NCI-H2196 (cell line): ENCODE data around the gene GGACT.
"Not testable (repeated sequence)": the region's sequence is repeated elsewhere in the genome, so short reads cannot be mapped to it uniquely, and the experiment has no call there.

Source experiments
- DNase-seq: peaks from one replicate; lab custom pipeline; 2025; ENCODE audit not compliant: unreplicated experiment; lab: John Stamatoyannopoulos, UW

The GGACT gene

DNA sequence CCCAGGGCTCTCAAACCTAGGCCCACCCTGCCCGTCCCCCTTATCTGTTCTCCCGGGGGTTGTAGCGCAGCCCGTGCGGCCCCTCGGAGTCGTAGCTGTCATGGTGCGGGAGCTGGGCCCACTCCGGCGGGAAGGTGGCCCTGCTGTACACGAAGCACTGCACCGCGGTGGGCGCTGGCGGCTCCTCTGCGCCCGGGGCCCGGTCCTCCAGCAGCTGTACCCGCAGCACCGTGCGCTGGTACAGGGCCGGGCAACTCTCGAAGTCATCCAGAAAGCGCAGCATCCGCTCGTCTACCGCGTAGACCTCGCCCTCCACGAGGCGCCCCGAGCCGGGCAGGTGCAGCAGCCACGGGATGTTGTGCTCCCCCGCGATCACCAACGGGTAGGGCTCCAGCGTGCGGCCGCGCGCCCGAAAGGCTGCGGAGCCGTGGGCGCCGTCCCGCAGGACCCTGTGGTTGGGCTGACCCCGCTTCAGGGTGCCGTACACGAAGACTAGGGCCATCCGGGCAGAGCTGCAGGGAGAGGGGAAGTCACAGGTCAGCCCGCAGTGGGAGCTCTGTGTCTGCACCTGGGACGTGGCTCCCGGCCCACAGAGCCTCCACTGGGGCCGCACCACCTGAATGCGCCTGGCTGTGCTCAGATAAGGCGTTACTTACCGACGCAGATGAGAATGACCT, 56.4 kb downstream of the GGACT start:
- no peak for DNase-seq

DNA sequence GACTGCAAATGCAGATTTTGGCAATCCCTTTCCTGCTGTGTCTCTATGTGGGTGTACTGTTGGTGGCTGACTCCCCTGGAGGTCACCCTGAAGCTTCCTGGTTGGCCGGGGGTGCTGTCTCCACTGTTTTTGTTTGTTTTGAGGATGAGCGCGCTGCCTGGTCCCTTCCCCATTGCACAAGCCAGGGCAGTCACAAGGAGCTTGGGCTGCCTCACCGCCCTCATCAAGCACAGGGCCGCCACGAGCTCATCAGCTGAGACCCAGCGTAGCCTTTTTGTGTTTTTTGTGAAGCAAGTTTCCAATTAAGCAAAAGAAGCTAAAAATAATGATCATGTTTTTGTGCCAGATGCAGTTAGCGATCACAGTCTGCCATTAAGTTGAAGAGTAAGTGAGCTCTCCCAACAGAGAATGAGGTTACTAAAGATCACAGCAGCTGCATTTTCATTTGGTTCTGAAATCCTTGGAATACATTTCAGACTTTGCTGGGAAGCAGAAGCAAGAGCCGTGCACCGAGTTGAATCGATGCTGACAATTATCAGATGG, 57.8 kb downstream of the GGACT start:
- DNase-seq = no peak

DNA sequence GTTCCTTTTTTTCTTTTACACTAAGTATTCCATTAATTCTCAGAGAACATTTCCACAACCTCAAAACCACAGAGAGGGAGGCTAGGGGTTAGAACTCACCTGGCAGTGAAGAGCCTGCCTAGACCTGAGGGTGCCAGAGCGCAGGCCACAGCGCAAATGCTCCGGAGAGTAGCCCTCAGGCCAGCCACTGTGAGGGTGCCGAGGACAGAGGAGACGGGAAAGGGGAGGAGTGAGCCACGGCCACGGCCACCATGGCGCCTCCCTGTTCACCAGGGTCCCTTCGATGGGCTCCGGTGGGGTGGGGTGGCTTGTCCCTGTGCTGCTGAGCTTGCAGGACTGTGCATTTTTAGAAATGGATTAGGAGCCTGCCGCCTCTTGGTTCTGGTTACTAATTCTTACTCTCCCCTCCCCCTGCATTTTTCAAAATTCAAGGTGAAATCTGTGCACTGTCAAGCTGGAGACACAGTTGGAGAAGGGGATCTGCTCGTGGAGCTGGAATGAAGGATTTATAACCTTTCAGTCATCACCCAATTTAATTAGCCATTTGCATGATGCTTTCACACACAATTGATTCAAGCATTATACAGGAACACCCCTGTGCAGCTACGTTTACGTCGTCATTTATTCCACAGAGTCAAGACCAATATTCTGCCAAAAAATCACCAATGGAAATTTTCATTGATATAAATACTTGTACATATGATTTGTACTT, 58.8 kb downstream of the GGACT start:
- DNase-seq = no peak

DNA sequence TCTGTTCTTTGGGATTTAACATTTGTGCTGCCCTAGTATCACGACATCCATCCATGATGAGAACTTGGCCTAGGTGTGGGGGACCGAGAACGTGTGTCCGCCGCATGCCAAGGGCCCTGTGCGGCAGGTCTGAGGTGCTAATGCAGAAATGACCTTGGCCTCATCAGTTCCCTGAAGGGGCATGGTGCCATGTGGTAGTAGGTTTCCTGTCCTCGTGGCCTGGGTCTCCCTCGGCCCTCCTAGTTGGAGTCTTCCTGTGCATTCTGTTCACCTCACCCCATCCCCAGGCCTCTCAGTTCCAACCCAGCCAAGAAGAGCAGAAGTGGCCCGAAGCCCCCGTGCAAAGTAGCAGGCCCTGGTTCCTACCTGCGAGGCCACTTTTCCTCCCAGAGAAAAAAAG, 59.8 kb downstream of the GGACT start:
- DNase-seq = no peak

DNA sequence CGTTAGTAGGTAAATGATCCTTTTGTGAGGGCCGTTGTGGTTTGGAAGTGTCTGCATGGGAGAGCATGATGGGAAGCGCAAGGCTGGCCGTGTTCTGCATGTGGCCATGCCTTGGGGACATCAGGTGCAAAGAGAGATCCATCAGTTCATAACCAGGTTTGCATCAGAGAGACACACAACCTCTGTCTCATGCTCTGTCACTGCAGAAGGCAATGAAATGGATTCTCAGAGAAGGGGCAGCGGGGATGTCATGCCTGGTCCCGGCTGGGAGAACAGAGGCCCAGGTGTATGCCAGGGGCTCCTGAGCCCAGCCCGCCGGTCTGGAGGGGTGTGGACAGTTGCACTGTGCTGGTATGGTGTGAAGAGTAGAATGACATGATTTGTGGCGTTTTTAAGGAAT, 60.2 kb downstream of the GGACT start:
- no peak for DNase-seq

DNA sequence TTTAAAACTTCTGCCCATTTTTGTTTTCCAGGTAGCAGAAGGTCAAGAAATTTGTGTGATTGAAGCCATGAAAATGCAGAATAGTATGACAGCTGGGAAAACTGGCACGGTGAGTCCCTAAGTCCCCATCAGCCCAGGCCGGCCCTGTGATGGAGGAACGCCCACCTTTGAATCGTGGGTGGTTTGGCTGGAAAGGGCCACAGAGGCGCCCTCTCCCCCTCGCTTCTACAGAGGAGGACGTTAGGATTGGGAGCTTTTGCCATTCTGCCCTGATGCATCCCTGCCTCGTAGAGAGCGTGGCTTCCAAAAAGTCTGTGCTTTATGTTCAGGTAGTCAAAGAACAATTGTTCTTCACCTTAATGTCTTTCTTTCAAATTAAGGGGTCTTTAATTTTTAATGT, 60.9 kb downstream of the GGACT start:
- no peak for DNase-seq

DNA sequence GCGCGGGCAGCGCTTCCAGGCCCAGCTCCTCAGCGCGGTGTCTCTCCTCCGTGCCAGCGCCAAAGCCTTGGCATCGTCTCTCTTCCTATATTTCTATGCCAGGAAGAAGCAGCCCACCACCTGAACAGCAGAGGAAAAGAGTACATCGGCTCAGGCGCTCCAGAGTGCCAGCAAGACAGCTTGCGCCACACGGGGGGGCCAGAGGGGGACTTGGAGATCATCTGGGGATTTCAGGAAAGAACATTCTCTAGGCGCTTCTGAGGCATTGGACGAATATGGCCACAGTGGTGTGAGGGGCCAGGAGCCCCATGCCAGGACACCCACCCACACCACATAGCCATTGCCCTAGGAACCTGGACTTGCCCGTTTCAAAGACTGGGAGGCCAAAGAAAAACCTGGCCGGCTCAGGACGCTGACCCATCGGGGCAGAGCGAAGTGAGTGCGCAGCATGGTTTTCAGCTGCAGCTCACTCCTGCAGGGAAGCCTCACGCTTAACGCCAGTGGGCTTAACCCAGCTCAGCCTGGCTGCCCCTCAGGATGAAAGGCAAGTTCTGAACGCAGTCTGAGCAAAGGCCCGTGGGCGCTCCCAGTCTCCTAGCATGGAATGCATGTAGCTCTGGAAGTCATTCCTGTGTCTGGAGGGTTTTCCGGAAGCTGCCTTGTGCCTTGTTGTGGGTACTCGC, 62.1 kb downstream of the GGACT start:
- DNase-seq = no peak

DNA sequence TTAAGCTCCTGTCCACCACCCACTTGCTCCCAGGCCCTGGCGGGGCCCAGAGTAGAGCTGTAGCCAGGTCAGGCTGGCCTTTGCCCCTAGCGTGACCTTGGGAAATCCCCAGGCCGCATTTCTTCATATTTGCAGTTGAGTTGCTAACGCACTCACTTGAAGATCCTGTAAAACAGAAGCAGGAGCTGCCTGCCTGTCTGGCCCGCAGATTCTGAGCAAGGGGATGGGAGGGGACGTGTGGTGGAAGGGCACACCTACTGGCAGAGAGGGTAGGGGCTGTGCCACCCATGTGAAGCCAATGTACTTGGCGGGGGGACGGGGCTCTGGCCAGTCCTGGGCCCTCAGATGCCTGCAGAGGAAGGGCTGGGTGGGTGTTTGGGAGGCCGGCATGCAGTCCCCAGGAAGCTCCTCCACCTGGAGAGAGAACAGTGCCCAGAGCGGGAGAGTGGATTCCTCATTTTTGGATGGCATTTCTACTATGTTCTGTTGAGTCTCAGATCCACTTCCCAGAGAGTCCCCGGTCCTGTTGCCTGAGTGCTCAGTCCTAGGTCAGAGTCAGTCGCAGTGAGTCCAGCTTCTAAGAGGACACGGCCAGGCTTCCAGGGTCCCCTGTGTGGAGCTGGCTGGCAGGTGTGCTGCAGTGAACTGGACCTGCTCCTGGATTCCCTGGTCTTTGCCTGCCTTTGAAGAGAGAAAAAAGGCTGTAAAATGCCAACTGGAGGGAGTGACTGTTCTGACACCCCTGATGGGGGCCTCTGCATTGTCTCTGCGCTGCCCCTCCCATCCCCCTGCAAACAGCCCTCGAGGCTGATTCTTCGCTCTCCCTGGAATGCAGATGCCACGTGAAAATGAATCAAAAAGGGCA, 62.9 kb downstream of the GGACT start:
- no peak for DNase-seq

DNA sequence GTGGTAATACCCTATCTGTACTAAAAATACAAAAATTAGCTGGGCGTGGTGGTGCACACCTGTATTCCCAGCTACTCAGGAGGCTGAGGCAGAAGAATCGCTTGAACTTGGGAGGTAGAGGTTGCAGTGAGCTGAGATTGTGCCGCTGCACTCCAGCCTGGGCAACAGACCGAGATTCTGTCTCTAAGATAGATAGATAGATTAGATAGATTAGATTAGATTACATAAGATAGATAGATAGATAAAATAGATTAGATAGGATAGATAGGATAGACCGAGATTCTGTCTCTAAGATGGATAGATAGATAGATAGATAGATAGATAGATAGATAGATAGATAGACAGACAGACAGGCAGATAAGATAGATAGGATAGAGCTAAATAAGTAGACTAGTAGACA, 63.9 kb downstream of the GGACT start:
- not testable (repeated sequence) for DNase-seq

DNA sequence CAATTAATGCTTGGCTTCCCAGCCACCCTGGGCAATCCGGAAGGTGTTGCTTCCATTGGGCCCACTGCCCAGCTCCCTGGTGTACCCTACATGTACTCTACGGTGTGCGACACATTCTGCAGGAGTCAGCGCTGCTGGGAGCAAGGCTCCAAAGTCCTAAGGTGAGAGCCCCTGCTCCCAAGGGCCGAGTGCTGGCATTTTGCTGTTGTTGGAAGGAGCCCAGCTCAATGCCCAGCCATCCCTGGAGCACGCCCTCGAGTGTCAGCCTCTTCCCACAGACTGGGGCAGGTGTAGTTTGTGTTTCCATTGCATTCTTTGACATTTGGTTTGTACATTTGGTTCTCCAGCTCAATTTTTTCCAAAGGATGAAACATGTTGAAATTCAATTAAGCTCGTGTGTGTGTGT, 64.6 kb downstream of the GGACT start:
- DNase-seq = no peak

DNA sequence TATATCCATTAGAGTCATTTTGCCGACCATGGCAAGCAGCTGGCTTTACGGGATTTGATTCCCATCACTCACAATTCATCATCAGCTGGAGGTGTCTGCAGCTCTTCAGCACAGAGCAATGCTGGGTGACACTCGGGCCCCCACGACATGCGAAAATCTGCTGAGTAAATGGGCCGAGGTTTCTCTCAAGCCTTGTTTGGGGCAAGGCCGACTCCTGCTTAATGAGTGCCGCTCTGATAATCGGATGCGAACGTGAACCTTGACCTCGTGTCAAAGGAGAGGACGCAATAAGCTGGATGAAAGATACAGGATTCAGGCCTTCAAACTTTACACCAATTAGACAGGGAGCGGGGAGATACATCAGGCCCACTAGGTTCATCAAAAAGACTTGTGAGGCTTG, 65.2 kb downstream of the GGACT start:
- DNase-seq = no peak

DNA sequence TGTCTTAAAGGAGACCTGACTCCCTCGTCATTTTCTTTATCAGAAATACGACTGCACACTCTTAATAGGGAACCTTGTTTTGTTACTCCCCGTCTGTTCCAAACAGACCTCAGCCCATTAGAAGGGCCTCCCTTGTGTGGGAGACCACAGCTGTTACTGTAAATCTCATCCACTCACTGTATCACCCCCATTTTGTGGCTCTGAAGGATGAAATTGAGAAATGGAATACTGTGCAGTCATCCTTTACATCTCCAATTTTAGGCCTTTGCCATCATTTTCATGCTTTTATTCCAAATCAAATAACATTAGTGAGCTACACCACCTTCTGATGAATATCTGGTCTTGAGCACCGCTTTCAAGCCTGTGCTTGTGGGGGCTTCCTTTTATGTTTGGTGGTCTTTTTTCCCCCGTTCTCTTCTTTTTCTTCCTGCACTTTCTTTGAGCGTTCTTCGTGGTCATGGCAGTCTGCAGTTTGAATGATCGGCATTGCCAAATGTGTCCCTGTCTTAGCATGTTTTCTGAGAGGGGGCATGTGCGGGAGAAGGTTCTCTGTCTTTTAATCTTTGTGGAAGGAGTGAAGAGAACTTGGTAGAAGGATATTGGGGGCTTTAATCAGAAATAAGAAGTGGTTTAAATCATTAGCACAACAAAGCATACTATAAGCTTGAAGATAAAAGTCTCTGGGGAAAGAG, 65.8 kb downstream of the GGACT start:
- DNase-seq = no peak

DNA sequence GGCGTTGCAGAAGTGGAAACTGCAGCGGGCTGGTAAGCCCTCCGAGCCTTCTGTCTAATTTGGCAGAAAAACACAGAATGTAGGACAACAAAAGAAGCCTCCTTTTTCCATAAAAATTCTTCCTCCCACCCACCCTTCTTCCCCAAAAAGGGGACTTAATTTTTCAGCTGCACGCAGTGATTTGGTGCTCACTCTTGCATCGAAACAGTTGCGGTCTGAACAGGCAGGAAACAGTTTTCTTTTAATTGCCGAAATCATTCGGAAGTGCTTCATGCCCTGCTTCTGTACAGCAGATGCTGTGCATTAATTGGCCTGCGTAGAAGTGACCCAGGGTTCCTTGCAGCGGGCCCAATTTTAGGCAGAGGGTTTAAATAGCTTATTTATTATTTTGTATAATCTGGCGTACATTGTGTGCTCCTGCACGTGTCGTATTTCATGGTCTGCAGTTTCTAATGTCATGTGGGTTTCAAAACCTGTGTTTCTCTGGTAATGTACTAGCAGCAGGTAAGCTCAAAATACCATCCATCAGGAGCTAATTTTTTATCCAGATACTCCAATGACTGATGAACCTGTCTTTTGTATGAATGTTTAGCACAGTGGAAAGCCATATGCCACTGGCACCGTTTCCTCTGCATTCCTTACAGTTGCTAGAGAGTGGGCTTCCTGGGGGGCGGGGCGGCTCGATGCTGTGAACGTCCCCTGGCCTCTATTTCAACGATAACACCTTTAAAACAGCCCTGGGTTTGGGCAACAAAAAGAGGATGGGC, 66.6 kb downstream of the GGACT start:
- DNase-seq = no peak

DNA sequence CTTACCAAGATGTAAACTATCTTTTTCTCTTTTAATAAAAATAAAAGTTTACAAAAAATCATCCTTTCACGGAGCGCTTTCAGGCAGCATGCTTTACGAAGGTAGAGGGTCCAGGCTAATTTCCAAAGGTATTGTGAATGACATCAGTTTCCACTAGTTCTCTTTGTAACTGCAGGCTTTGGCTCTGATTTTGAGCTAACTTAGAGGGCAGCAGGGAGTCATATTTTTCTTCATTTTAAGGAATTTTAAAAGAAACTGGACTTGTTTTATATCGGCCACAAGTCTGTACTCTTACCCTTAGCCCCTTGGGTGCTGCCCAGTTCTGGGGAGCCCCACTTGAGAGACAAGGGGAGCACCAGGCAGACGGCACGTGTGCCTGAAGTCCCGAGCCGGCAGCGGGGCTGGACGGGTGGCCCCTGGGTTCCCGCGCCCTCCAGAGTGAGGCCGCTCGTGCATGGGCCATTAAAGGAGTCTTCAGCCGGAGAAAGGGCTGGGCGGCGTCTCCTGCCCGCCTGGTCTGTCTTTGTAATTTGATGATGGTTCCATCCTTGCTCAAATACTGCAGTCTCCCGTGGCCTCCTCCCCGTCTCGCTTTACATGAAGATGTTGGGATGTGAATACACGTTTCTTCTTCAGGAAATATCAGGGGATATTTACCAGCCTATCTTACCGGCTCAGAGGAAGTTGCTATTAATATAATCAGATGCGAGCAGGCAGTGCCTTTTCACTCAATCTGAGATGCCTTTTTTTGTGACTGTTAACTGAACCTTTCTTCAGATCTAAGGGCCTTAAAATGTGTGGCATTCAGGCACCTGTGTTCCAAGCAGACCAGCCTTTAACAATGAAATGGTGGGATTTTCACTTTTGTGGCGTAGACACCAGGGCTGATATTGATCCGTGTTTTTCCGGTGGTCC, 67.4 kb downstream of the GGACT start:
- DNase-seq = no peak

DNA sequence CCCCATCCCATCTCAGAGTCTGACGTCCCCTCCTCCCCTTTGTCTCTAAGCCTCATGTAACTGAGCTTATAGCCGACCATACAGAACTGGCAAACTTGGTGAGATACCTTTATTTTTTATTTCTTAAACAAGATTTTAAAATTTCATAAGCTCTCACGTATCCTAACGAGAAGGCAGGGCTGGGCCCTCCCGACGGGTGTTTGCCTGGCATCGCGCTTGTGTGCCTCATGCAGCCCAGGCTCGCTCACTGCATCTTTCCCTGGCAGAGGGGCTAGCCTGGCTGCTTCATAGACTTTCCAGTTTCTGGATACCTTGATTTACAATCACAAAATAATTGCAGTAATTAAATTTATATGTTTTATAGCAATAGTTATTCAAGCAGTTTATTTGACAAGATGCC, 69.0 kb downstream of the GGACT start:
- no peak for DNase-seq

DNA sequence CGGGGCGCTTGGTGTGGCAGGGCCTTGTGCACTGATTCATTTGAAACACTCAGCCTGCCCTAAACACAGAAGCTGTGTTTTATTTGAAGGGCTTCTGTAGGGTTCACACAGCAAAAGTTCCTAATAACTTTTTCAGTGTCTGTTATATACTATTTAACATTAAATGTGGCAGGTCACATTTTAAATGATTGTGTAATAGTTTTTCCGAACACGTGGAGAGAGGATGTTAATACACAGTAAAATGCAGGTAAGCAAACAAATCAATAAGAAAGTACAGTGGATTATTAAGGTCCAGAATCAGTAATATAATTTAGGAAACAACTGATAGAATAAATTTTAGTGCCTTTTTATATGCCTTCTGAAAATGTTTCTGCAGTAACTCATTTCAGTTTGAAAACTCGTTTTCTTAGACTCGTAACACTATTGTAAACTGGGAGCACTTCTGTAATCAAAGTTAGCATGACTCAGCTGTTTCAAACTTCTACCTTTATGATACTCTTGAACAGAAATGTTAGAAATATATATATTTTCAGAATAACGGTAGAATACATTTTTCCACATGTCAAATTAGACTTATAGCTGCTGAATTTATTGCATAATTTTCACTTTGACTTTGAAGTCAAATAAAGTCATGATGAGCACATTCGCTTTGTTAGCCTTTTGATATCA, 70.1 kb downstream of the GGACT start:
- no peak for DNase-seq

DNA sequence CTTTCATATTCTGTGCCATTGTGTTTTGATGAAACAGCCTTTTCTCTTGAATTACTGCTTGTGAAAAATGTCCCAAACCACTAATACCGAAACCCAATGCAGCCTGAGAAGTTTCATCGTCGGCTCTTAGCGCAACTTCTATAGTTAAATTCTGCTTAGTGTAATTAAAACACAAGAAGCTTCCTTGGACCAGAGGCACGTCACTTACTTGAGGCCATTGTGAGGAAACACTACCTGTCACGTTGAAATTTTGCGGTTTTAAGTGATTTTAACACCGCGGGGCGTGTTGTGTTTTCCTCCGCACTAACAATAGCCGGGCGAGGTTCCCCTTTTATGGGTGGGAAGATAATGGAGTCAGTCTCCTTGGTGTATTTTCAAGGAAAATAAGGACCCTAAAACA, 70.9 kb downstream of the GGACT start:
- DNase-seq = no peak

DNA sequence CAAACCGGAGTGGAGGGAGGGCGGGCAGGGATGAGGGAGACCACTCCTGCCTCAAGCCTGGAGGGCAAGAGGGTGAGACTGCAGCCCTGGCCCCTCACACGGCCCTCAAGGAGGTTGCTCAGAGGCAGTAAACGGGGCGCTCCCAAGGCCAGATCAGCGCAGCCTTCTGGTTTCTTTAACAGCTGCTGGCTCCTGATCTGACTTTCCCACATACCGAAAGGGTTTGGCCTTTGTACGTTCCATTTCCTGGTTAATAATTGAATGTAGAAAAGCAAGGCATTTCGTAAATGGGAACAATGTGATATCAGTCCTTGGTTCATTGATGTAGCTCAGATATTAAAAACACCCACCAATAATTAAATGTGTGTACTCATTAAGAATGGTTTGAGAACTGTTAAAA, 71.5 kb downstream of the GGACT start:
- no peak for DNase-seq
